Breast epithelium (tissue), 3 donors: ENCODE results near the gene ZCCHC17.

Experiments used
- POLR2A ChIP-seq: fragments of 450-650 bp; IDR thresholded peaks from one replicate; pipeline ENCODE4 v1.6.1; 2016; ENCODE audit warnings: antibody characterized with exemption, mild to moderate bottlenecking, moderate library complexity
- TF ChIP-seq, protein P1 (sequence below), 3 donors: fragments of 450-650 bp; IDR thresholded peaks; one replicate each; pipeline ENCODE4 v1.5.1; 2016 to 2017; ENCODE audit warnings: antibody characterized with exemption in 3 of 3, mild to moderate bottlenecking in 3 of 3, moderate library complexity in 3 of 3

DNA sequence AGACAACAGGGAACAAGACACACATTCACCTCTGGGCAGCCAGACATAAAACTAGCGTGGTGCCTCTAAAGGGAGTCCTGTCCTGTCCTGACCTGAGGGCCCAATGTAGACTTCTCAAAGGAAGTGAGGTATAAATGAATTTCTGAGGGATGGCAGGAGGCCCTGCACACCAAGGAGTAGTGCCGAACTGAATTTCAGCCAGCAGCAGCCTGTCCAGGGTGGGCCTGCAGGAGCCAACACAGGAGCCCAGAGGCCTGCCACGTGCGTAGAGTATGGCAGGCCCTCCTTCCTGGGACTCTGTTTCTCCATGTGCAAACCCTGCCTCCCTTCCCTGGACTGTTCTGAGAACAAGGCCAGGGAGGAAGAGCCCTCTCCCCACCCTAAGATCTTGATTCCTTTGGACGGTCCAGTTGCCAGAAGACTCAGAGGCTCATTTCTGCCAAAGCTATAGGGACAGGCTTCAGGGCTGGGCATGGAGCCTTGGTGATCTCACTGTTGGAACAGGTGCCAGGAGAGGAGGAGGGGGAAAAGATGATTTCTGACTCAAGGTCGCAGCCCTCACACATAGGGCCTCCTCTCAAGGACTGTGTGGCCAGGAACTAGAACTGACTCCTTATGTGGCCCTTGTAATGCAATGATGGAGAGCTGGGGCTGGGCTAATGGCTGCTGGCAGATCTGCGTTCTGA lies 77.8 kb downstream of the ZCCHC17 start:
- TF ChIP-seq, protein P1, sequence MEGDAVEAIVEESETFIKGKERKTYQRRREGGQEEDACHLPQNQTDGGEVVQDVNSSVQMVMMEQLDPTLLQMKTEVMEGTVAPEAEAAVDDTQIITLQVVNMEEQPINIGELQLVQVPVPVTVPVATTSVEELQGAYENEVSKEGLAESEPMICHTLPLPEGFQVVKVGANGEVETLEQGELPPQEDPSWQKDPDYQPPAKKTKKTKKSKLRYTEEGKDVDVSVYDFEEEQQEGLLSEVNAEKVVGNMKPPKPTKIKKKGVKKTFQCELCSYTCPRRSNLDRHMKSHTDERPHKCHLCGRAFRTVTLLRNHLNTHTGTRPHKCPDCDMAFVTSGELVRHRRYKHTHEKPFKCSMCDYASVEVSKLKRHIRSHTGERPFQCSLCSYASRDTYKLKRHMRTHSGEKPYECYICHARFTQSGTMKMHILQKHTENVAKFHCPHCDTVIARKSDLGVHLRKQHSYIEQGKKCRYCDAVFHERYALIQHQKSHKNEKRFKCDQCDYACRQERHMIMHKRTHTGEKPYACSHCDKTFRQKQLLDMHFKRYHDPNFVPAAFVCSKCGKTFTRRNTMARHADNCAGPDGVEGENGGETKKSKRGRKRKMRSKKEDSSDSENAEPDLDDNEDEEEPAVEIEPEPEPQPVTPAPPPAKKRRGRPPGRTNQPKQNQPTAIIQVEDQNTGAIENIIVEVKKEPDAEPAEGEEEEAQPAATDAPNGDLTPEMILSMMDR (IDR thresholded peaks at IDR 0.05) = no peak
- TF ChIP-seq POLR2A = no peak
